CD14-positive monocyte (primary cell): ENCODE results near the gene STX4. TPM values are rescaled to one million over a fixed set of nuclear protein-coding genes. Genes with fewer than 3 reads are reported as not detected.

Source experiments
- DNase-seq, 3 donors: peaks; one replicate each; pipeline ENCODE4 v3.0.0-alpha.2; 2011 to 2022
- H2AFZ ChIP-seq: 2 replicates; pipeline ENCODE4 v1.6.0; 2012; ENCODE audit warnings: mild to moderate bottlenecking, low read depth, low read length, inconsistent platforms; ENCODE audit not compliant: insufficient read depth, poor library complexity, severe bottlenecking
- H3K27ac ChIP-seq, 2 donors: 1 replicate in 1 of 2; 2 replicates in 1 of 2; pipeline ENCODE4 v1.5.1; 2012 to 2013; ENCODE audit warnings: low read length in 2 of 2, control low read depth in 1 of 2, inconsistent platforms in 1 of 2, low read depth in 1 of 2, mild to moderate bottlenecking in 1 of 2
- H3K27me3 ChIP-seq, 2 donors: one replicate each; pipeline versions ENCODE4 v1.6.0 to v1.6.1; 2011 to 2013; ENCODE audit warnings: low read length in 2 of 2; ENCODE audit not compliant: control insufficient read depth in 2 of 2, insufficient read depth in 2 of 2
- H3K36me3 ChIP-seq, 2 donors: replicated peaks in 1 of 2; 1 replicate in 1 of 2; 2 replicates in 1 of 2; pipeline versions ENCODE4 v1.5.1 to v1.6.1; 2012 to 2013; ENCODE audit warnings: low read length in 2 of 2, control low read depth in 1 of 2, inconsistent platforms in 1 of 2, mild to moderate bottlenecking in 1 of 2; ENCODE audit not compliant: insufficient read depth in 2 of 2, control insufficient read depth in 1 of 2
- H3K4me1 ChIP-seq, 2 donors: 1 replicate in 1 of 2; 2 replicates in 1 of 2; pipeline versions ENCODE4 v1.5.1 to v1.6.1; 2012 to 2013; ENCODE audit warnings: low read length in 2 of 2, control low read depth in 1 of 2, inconsistent platforms in 1 of 2, mild to moderate bottlenecking in 1 of 2, moderate library complexity in 1 of 2; ENCODE audit not compliant: insufficient read depth in 2 of 2, control insufficient read depth in 1 of 2
- H3K4me2 ChIP-seq: replicated peaks from 2 replicates; pipeline ENCODE3; 2012; ENCODE audit warnings: low read length, moderate library complexity, mild to moderate bottlenecking; ENCODE audit not compliant: poor library complexity, severe bottlenecking; ENCODE audit errors: extremely low read depth
- H3K4me3 ChIP-seq, 3 experiments: fragments of 200-600 bp in 1 of 3; sonication (generic) in 1 of 3; replicated peaks in 1 of 3; 1 replicate in 2 of 3; 2 replicates in 1 of 3; pipeline ENCODE4 v1.5.1; 2011 to 2013; ENCODE audit warnings: low read length in 3 of 3, mild to moderate bottlenecking in 3 of 3, control low read depth in 2 of 3, low read depth in 2 of 3, inconsistent platforms in 1 of 3, moderate library complexity in 1 of 3
- H3K79me2 ChIP-seq: 2 replicates; pipeline ENCODE4 v1.6.0; 2012; ENCODE audit warnings: mild to moderate bottlenecking, control low read depth, inconsistent platforms, low read length, moderate library complexity; ENCODE audit not compliant: insufficient read depth
- H3K9ac ChIP-seq: 2 replicates; pipeline ENCODE4 v1.6.0; 2017; ENCODE audit warnings: low read length, mild to moderate bottlenecking; ENCODE audit not compliant: insufficient read depth, poor library complexity, severe bottlenecking
- H3K9me3 ChIP-seq, 2 donors: replicated peaks in 1 of 2; 1 replicate in 1 of 2; 2 replicates in 1 of 2; pipeline versions ENCODE4 v1.5.1 to v1.6.1; 2012 to 2013; ENCODE audit warnings: low read length in 2 of 2, control low read depth in 1 of 2; ENCODE audit not compliant: control insufficient read depth in 1 of 2, insufficient read depth in 1 of 2
- H4K20me1 ChIP-seq: 2 replicates; pipeline ENCODE4 v1.6.0; 2012; ENCODE audit warnings: mild to moderate bottlenecking, low read length, control low read depth, moderate library complexity; ENCODE audit not compliant: insufficient read depth
- H3K27ac Mint-ChIP-seq, 7 donors: one replicate each; pipeline ENCODE4 v1.8.0; 2020; ENCODE audit warnings: mild to moderate bottlenecking in 7 of 7, mixed read lengths in 7 of 7, moderate library complexity in 6 of 7, inconsistent platforms in 2 of 7
- H3K27me3 Mint-ChIP-seq, 3 donors: one replicate each; pipeline ENCODE4 v1.8.0; 2021 to 2022; ENCODE audit warnings: low read depth in 3 of 3, mild to moderate bottlenecking in 3 of 3, mixed read lengths in 3 of 3, moderate library complexity in 3 of 3, inconsistent platforms in 1 of 3
- H3K36me3 Mint-ChIP-seq, 2 donors: one replicate each; pipeline ENCODE4 v1.8.0; 2020; ENCODE audit warnings: mixed read lengths in 2 of 2, inconsistent platforms in 1 of 2, mild to moderate bottlenecking in 1 of 2
- H3K4me1 Mint-ChIP-seq: one replicate; pipeline ENCODE4 v1.8.0; 2020; ENCODE audit warnings: mild to moderate bottlenecking, mixed read lengths
- H3K4me3 Mint-ChIP-seq, 2 donors: one replicate each; pipeline ENCODE4 v1.8.0; 2020; ENCODE audit warnings: mild to moderate bottlenecking in 2 of 2, mixed read lengths in 2 of 2, moderate library complexity in 1 of 2
- H3K9me3 Mint-ChIP-seq, 7 donors: one replicate each; pipeline ENCODE4 v1.8.0; 2020 to 2022; ENCODE audit warnings: mixed read lengths in 7 of 7, mild to moderate bottlenecking in 6 of 7, moderate library complexity in 6 of 7, inconsistent platforms in 2 of 7
- CTCF ChIP-seq: fragments of 200-600 bp; IDR thresholded peaks from one replicate; pipeline ENCODE4 v1.8.0; 2022; ENCODE audit warnings: antibody characterized with exemption, mild to moderate bottlenecking
- WGBS: methylation state at CpG from one replicate; pipeline ENCODE4 v1.1.5; 2013; ENCODE audit warnings: missing lambda C conversion rate; ENCODE audit not compliant: insufficient coverage; 5-methylcytosine and 5-hydroxymethylcytosine counted together
- intact Hi-C, 2 donors: fragments of 100-400 bp; cut with micrococcal nuclease; formaldehyde crosslinking; loops; one replicate each; pipeline versions ENCODE4 v1.15.0 to v1.15.1; 2023
- polyA plus RNA-seq, 3 donors: library from polyadenylated mRNA; depleted of rRNA in 1 of 3; unstranded in 2 of 3; stranded (reverse) in 1 of 3; fragments of 300-500 nt in 2 of 3; fragments of >200 nt in 1 of 3; fragmentation: Illumina TruSeq in 2 of 3; gene quantifications; 1 replicate in 2 of 3; 2 replicates in 1 of 3; pipeline ENCODE4 v1.2.3, GENCODE V29; 2012 to 2021

Gene STX4
- polyA plus RNA-seq, 3 donors: 18.6 to 186 (median 21.8) TPM

GRCh38 chr16:31020536-31020935 is 12.8 kb upstream of the STX4 start:
- H3K27me3 ChIP-seq: no peaks in the 10 kb centered on the region
- no peak overlapping the region for H3K4me2 ChIP-seq
- no peaks in the 10 kb centered on the region for H4K20me1 ChIP-seq
- H3K36me3 ChIP-seq: no peaks in the 10 kb centered on the region
- H3K9me3 ChIP-seq: no peaks in the 10 kb centered on the region
- peaks cover under 1 to 5% (median 3%) of the 10 kb centered on the region in 3 donors for H3K27me3 Mint-ChIP-seq
- no CpG with 5 or more reads among the region's 3 CpGs for WGBS
- H3K27ac ChIP-seq: no peak overlapping the region
- no peaks in the 10 kb centered on the region for H3K4me1 ChIP-seq
- H2AFZ ChIP-seq: no peak overlapping the region
- no peaks in the 10 kb centered on the region for H3K79me2 ChIP-seq
- peaks cover 12% of the 10 kb centered on the region for H3K4me1 Mint-ChIP-seq
- intact Hi-C loops: no loop called here
- no peak overlapping the region for H3K4me3 ChIP-seq
- no peak overlapping the region for H3K27ac Mint-ChIP-seq
- TF ChIP-seq CTCF: no peak
- DNase-seq: no peak
- peaks cover 0 to 3% (median 0%) of the 10 kb centered on the region in 7 donors for H3K9me3 Mint-ChIP-seq
- no peak overlapping the region for H3K4me3 Mint-ChIP-seq
- H3K9ac ChIP-seq: no peak overlapping the region
- H3K36me3 Mint-ChIP-seq: no peaks in the 10 kb centered on the region

- Histone ChIP-seq H3K9me3 (no peaks in the 10 kb centered on the region), H3K79me2 (no peaks in the 10 kb centered on the region), H3K4me2 (no peak overlapping the region), H3K4me1 (no peaks in the 10 kb centered on the region), H4K20me1 (no peaks in the 10 kb centered on the region), H3K4me3 (no peak overlapping the region), H3K27me3 (no peaks in the 10 kb centered on the region), H3K36me3 (no peaks in the 10 kb centered on the region), H3K9ac (no peak overlapping the region), H3K27ac (no peak overlapping the region), H2AFZ (no peak overlapping the region)
- H3K4me1 Mint-ChIP-seq: peaks cover 17% of the 10 kb centered on the region
- H3K27ac Mint-ChIP-seq: peak overlapping the region in 1 of 7 donors; percentile 63
- TF ChIP-seq CTCF: no peak
- WGBS: 94% methylated on average over 9 of the region's 12 CpGs
- no peaks in the 10 kb centered on the region for H3K36me3 Mint-ChIP-seq
- intact Hi-C loops: no loop called here
- peaks cover 0 to 3% (median 0%) of the 10 kb centered on the region in 7 donors for H3K9me3 Mint-ChIP-seq
- H3K27me3 Mint-ChIP-seq: peaks cover 0 to 5% (median 0%) of the 10 kb centered on the region in 3 donors
- H3K4me3 Mint-ChIP-seq: no peak overlapping the region
- DNase-seq: no peak
These were observed 10.7 kb upstream of the STX4 start for GRCh38 chr16:31022544-31023251.
